Esophagus squamous epithelium (tissue), 4 donors: ENCODE data around the gene MORN1.

ENCODE experiments used
- POLR2A ChIP-seq, 4 donors: fragments of 450-650 bp; IDR thresholded peaks; one replicate each; pipeline ENCODE4 v1.6.1; 2017; ENCODE audit warnings: antibody characterized with exemption in 4 of 4, mild to moderate bottlenecking in 4 of 4, moderate library complexity in 3 of 4
- TF ChIP-seq, protein P1 (sequence below), 6 experiments: fragments of 450-650 bp in 4 of 6; fragments of 200-600 bp in 2 of 6; sonication (generic) in 2 of 6; IDR thresholded peaks; one replicate each; pipeline ENCODE4 v1.5.1; 2016 to 2019; ENCODE audit warnings: antibody characterized with exemption in 6 of 6, mild to moderate bottlenecking in 4 of 6, moderate library complexity in 4 of 6

DNA sequence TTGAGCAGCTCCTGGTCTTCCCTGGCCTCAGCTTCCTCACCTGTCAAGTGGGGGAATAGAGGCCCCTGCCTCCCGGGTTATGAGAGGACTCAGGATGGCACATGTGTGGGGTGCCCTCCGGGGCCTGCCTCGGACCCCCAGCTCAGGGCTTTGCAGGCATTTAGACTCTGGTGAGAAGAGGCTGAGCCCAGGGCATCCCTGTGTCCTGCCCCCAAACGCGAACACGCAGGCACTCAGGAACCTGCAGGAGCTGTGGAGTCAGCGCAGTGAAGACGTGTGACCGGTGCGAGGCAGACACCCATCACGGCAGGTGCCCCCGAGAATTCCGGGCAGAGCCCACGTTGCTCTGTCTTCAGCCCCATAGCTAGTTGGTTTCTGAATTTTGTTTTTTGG lies 26.5 kb upstream of the MORN1 start:
- TF ChIP-seq, protein P1, sequence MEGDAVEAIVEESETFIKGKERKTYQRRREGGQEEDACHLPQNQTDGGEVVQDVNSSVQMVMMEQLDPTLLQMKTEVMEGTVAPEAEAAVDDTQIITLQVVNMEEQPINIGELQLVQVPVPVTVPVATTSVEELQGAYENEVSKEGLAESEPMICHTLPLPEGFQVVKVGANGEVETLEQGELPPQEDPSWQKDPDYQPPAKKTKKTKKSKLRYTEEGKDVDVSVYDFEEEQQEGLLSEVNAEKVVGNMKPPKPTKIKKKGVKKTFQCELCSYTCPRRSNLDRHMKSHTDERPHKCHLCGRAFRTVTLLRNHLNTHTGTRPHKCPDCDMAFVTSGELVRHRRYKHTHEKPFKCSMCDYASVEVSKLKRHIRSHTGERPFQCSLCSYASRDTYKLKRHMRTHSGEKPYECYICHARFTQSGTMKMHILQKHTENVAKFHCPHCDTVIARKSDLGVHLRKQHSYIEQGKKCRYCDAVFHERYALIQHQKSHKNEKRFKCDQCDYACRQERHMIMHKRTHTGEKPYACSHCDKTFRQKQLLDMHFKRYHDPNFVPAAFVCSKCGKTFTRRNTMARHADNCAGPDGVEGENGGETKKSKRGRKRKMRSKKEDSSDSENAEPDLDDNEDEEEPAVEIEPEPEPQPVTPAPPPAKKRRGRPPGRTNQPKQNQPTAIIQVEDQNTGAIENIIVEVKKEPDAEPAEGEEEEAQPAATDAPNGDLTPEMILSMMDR (IDR thresholded peaks at IDR 0.05), result no peak
- TF ChIP-seq POLR2A (IDR thresholded peaks at IDR 0.05), result no peak
